Caco-2 (cell line): Measurements from ENCODE around the gene HPF1. TPM values are rescaled to one million over a fixed set of nuclear protein-coding genes. Genes with fewer than 3 reads are reported as not detected.

Experiments used
- BruUV-seq: library from RNA; stranded (reverse); fragments of 400-500 nt; replicated peaks from 2 replicates; lab custom pipeline; 2021; lab: Mats Ljungman, UMichigan
- CTCF ChIA-PET: fragments of 300-600 bp; sonication (Branson Sonifier 250); formaldehyde crosslinking; loops from one replicate; lab custom pipeline; 2022; ENCODE audit warnings: antibody characterized with exemption; lab: Charles Lee
- POLR2A ChIA-PET: fragments of 300-600 bp; sonication (Branson Sonifier 250); formaldehyde crosslinking; loops from one replicate; lab custom pipeline; 2022; ENCODE audit warnings: antibody characterized with exemption; lab: Charles Lee
- DNase-seq, 2 experiments: peaks; one replicate each; pipeline versions ENCODE4 v3.0.0 to v3.0.0-alpha.2; 2020 to 2022
- H3K27me3 ChIP-seq: replicated peaks from 2 replicates; pipeline ENCODE4 v1.6.0; 2011; ENCODE audit warnings: low read length; ENCODE audit not compliant: control insufficient read depth, insufficient read depth
- H3K36me3 ChIP-seq: 2 replicates; pipeline ENCODE4 v1.5.1; 2011; ENCODE audit warnings: low read length; ENCODE audit not compliant: control insufficient read depth, insufficient read depth
- H3K4me1 ChIP-seq: fragments of 250-450 bp; sonication (Bioruptor Pico); 2 replicates; pipeline ENCODE4 v1.5.1; 2020; ENCODE audit warnings: mild to moderate bottlenecking
- H3K4me3 ChIP-seq: 2 replicates; pipeline ENCODE4 v1.5.1; 2011; ENCODE audit warnings: low read depth, mild to moderate bottlenecking, control low read depth, low read length
- H3K9me3 ChIP-seq: fragments of 250-450 bp; sonication (Bioruptor Pico); 2 replicates; pipeline ENCODE4 v1.5.1; 2020; ENCODE audit warnings: mild to moderate bottlenecking, moderate library complexity
- H3K27ac Mint-ChIP-seq: one replicate; pipeline ENCODE4 v1.8.0; 2022; ENCODE audit warnings: mixed read lengths; ENCODE audit not compliant: unreplicated experiment
- H3K27me3 Mint-ChIP-seq: one replicate; pipeline ENCODE4 v1.8.0; 2022; ENCODE audit warnings: mixed read lengths; ENCODE audit not compliant: insufficient read depth, unreplicated experiment
- H3K36me3 Mint-ChIP-seq: one replicate; pipeline ENCODE4 v1.8.0; 2022; ENCODE audit warnings: mild to moderate bottlenecking, mixed read lengths; ENCODE audit not compliant: insufficient read depth, unreplicated experiment
- H3K4me1 Mint-ChIP-seq: one replicate; pipeline ENCODE4 v1.8.0; 2022; ENCODE audit warnings: low read depth, mixed read lengths; ENCODE audit not compliant: unreplicated experiment
- H3K4me3 Mint-ChIP-seq: one replicate; pipeline ENCODE4 v1.8.0; 2022; ENCODE audit warnings: mild to moderate bottlenecking, moderate library complexity, mixed read lengths; ENCODE audit not compliant: unreplicated experiment
- H3K9me3 Mint-ChIP-seq: one replicate; pipeline ENCODE4 v1.8.0; 2022; ENCODE audit warnings: mixed read lengths; ENCODE audit not compliant: unreplicated experiment
- CTCF ChIP-seq, 2 experiments: fragments of 200-600 bp in 1 of 2; IDR thresholded peaks; 1 replicate in 1 of 2; 2 replicates in 1 of 2; pipeline versions ENCODE4 v1.5.1 to v1.8.0; 2011 to 2022; ENCODE audit warnings: antibody characterized with exemption in 1 of 2, control low read depth in 1 of 2, inconsistent platforms in 1 of 2, low read depth in 1 of 2, low read length in 1 of 2, mild to moderate bottlenecking in 1 of 2, moderate library complexity in 1 of 2; ENCODE audit not compliant: insufficient read depth in 1 of 2, severe bottlenecking in 1 of 2, unreplicated experiment in 1 of 2
- intact Hi-C: fragments of 100-400 bp; cut with micrococcal nuclease; formaldehyde crosslinking; loops from one replicate; pipeline ENCODE4 v1.10.0; 2022; ENCODE audit not compliant: unreplicated experiment
- total RNA-seq: library from RNA; stranded (reverse); gene quantifications from 2 replicates; pipeline ENCODE4 v1.2.3, GENCODE V29; 2022

The HPF1 gene
- total RNA-seq, 1 experiment from 2014 or later = 14.9 TPM

- TF ChIP-seq CTCF (IDR thresholded peaks at IDR 0.05; ENCODE audit: insufficient read depth in 1 of 2, low read depth in 1 of 2, low read length in 1 of 2, severe bottlenecking in 1 of 2, unreplicated experiment in 1 of 2) = no peak
- H3K9me3 Mint-ChIP-seq = no peaks in the 10 kb centered on the region
- H3K9me3 ChIP-seq = no peaks in the 10 kb centered on the region
- no TSS peak for BruUV-seq
- no peak overlapping the region for H3K27ac Mint-ChIP-seq
- DNase-seq = no peak
- intact Hi-C loops = no loop called here
- no peak overlapping the region for H3K4me3 ChIP-seq
- H3K36me3 Mint-ChIP-seq = peaks cover 25% of the 10 kb centered on the region
- POLR2A ChIA-PET = no interaction called here
- H3K4me1 Mint-ChIP-seq = no peaks in the 10 kb centered on the region
- no peaks in the 10 kb centered on the region for H3K27me3 Mint-ChIP-seq
- H3K27me3 ChIP-seq = no peaks in the 10 kb centered on the region
- no peak overlapping the region for H3K4me3 Mint-ChIP-seq
- CTCF ChIA-PET = no interaction called here
- no peaks in the 10 kb centered on the region for H3K36me3 ChIP-seq
- no peaks in the 10 kb centered on the region for H3K4me1 ChIP-seq
Observed at GRCh38 chr4:169682372-169683047, 75.2 kb downstream of the HPF1 start.

Other genes starting within 250 kb of the HPF1 start
- 8.2 and 8.7 TPM in 2 replicates for gene NEK1, start 145.4 kb downstream of the HPF1 start, total RNA-seq
- gene CLCN3, start 137.4 kb downstream of the HPF1 start, total RNA-seq = 36.4 and 42.1 TPM in 2 replicates